Epithelial cell of prostate (primary cell): ENCODE data around the gene FH.
A peak's percentile ranks its signal among the peaks of the same experiment; 100 is the strongest.

Source experiments
- DNase-seq: peaks from one replicate; pipeline ENCODE4 v3.0.0-alpha.2; 2011; ENCODE audit warnings: low read depth, low spot score
- H3K27ac ChIP-seq: fragments of 450-650 bp; 2 replicates; pipeline ENCODE4 v1.5.1; 2017; ENCODE audit warnings: mild to moderate bottlenecking

Gene FH

GRCh38 chr1:241527146-241527545 is 7.6 kb upstream of the FH start:
- no peak for DNase-seq
- no peak overlapping the region for H3K27ac ChIP-seq

- no peak for DNase-seq
- H3K27ac ChIP-seq: no peak overlapping the region
Measured at GRCh38 chr1:241525026-241525425, 5.5 kb upstream of the FH start.

- H3K27ac ChIP-seq: no peak overlapping the region
- DNase-seq: no peak
Measured at GRCh38 chr1:241521718-241522117, 2.2 kb upstream of the FH start.

- no peak for DNase-seq
- H3K27ac ChIP-seq: peak overlapping the region; percentile 72
Measured at GRCh38 chr1:241520080-241520465, 518 bp upstream of the FH start.

- no peak for DNase-seq
- H3K27ac ChIP-seq: peak overlapping the region; percentile 72
Measured at GRCh38 chr1:241518476-241519307, 863 bp downstream of the FH start.

- DNase-seq: no peak
Measured at GRCh38 chr1:241513378-241513777, 6.2 kb downstream of the FH start.

GRCh38 chr1:241507189-241507863 is 12.2 kb downstream of the FH start:
- H3K27ac ChIP-seq: no peak overlapping the region
- DNase-seq: no peak

More at GRCh38 chr1:241513378-241513777, 6.2 kb downstream of the FH start:
- no peak overlapping the region for H3K27ac ChIP-seq

- no peak overlapping the region for H3K27ac ChIP-seq
- no peak for DNase-seq
Measured at GRCh38 chr1:241503444-241503843, 16.1 kb downstream of the FH start.

- DNase-seq: no peak
- no peak overlapping the region for H3K27ac ChIP-seq
Measured at GRCh38 chr1:241499910-241500309, 19.6 kb downstream of the FH start.

- no peak overlapping the region for H3K27ac ChIP-seq
- DNase-seq: no peak
Measured at GRCh38 chr1:241495741-241496140, 23.8 kb downstream of the FH start.

- DNase-seq: no peak
- no peak overlapping the region for H3K27ac ChIP-seq
Measured at GRCh38 chr1:241488739-241489138, 30.8 kb downstream of the FH start.

GRCh38 chr1:241485554-241485992 is 34.0 kb downstream of the FH start:
- DNase-seq: no peak
- no peak overlapping the region for H3K27ac ChIP-seq

- H3K27ac ChIP-seq: no peak overlapping the region
Measured at GRCh38 chr1:241485145-241485544, 34.4 kb downstream of the FH start.

GRCh38 chr1:241482761-241483250 is 36.7 kb downstream of the FH start:
- peak overlapping the region; percentile 16 for H3K27ac ChIP-seq

More at GRCh38 chr1:241485145-241485544, 34.4 kb downstream of the FH start:
- DNase-seq: no peak

GRCh38 chr1:241479294-241479693 is 40.3 kb downstream of the FH start:
- no peak overlapping the region for H3K27ac ChIP-seq
- no peak for DNase-seq

More at GRCh38 chr1:241482761-241483250, 36.7 kb downstream of the FH start:
- DNase-seq: no peak

- no peak for DNase-seq
Measured at GRCh38 chr1:241475671-241476070, 43.9 kb downstream of the FH start.

GRCh38 chr1:241473026-241473425 is 46.5 kb downstream of the FH start:
- no peak for DNase-seq
- no peak overlapping the region for H3K27ac ChIP-seq

More at GRCh38 chr1:241475671-241476070, 43.9 kb downstream of the FH start:
- peak overlapping the region; percentile 6 for H3K27ac ChIP-seq

GRCh38 chr1:241470908-241471590 is 48.5 kb downstream of the FH start:
- no peak overlapping the region for H3K27ac ChIP-seq
- DNase-seq: no peak

- no peak for DNase-seq
- H3K27ac ChIP-seq: no peak overlapping the region
Measured at GRCh38 chr1:241470361-241470760, 49.2 kb downstream of the FH start.

GRCh38 chr1:241465673-241466072 is 53.9 kb downstream of the FH start:
- DNase-seq: no peak
- peak overlapping the region; percentile 55 for H3K27ac ChIP-seq

GRCh38 chr1:241464985-241465384 is 54.6 kb downstream of the FH start:
- no peak for DNase-seq
- peak overlapping the region; percentile 55 for H3K27ac ChIP-seq
